B cell (primary cell): ENCODE results near the gene TGM3. TPM values are rescaled to one million over a fixed set of nuclear protein-coding genes. Genes with fewer than 3 reads are reported as not detected.

Experiments
- ATAC-seq: fragments of 200-7000 bp; cut with Tn5 transposase; one replicate; pipeline ENCODE4 v1.10.0; 2021; ENCODE audit warnings: low read depth, mild to moderate bottlenecking, moderate number of reproducible peaks, moderate library complexity
- CTCF ChIA-PET: fragments of 350-600 bp; sonication (Branson Sonifier 250); formaldehyde crosslinking; loops from one replicate; lab custom pipeline; 2021; ENCODE audit warnings: antibody characterized with exemption, inconsistent platforms; lab: Charles Lee
- POLR2A ChIA-PET: fragments of 350-600 bp; sonication (Branson Sonifier 250); formaldehyde crosslinking; loops from one replicate; lab custom pipeline; 2021; ENCODE audit warnings: antibody characterized with exemption; lab: Charles Lee
- DNase-seq: peaks from one replicate; pipeline ENCODE4 v3.0.0; 2013
- H2AFZ ChIP-seq: 2 replicates; pipeline ENCODE4 v1.6.1; 2012; ENCODE audit warnings: mild to moderate bottlenecking, low read depth, low read length; ENCODE audit not compliant: insufficient read depth, poor library complexity, severe bottlenecking
- H3K27ac ChIP-seq, 2 donors: 1 replicate in 1 of 2; 2 replicates in 1 of 2; pipeline ENCODE4 v1.5.1; 2012 to 2013; ENCODE audit warnings: low read length in 2 of 2, mild to moderate bottlenecking in 2 of 2, moderate library complexity in 1 of 2
- H3K27me3 ChIP-seq, 4 experiments: fragments of 200-600 bp in 1 of 4; sonication (generic) in 1 of 4; replicated peaks in 1 of 4; 1 replicate in 2 of 4; 2 replicates in 2 of 4; pipeline versions ENCODE4 v1.6.1 to v1.7.0; 2013 to 2016; ENCODE audit warnings: low read length in 3 of 4, mild to moderate bottlenecking in 2 of 4, mixed read lengths in 1 of 4, moderate library complexity in 1 of 4; ENCODE audit not compliant: insufficient read depth in 4 of 4, control insufficient read depth in 3 of 4; ENCODE audit errors: control extremely low read depth in 1 of 4
- H3K36me3 ChIP-seq, 2 experiments: replicated peaks in 1 of 2; 1 replicate in 1 of 2; 2 replicates in 1 of 2; pipeline versions ENCODE4 v1.6.1 to v1.7.1; 2013; ENCODE audit warnings: low read length in 1 of 2; ENCODE audit not compliant: insufficient read depth in 2 of 2, control insufficient read depth in 1 of 2; ENCODE audit errors: control extremely low read depth in 1 of 2, extremely low read depth in 1 of 2
- H3K4me1 ChIP-seq, 2 donors: fragments of 200-600 bp in 1 of 2; sonication (generic) in 1 of 2; 1 replicate in 1 of 2; 2 replicates in 1 of 2; pipeline versions ENCODE4 v1.5.1 to v1.6.1; 2013 to 2017; ENCODE audit warnings: low read length in 2 of 2; ENCODE audit not compliant: control insufficient read depth in 2 of 2, insufficient read depth in 2 of 2
- H3K4me2 ChIP-seq: replicated peaks from 2 replicates; pipeline ENCODE3; 2012; ENCODE audit warnings: mild to moderate bottlenecking, low read depth, low read length; ENCODE audit not compliant: poor library complexity, severe bottlenecking
- H3K4me3 ChIP-seq, 5 experiments: fragments of 200-600 bp in 1 of 5; sonication (generic) in 1 of 5; 1 replicate in 3 of 5; 2 replicates in 2 of 5; pipeline versions ENCODE4 v1.5.1 to v1.7.0; 2011 to 2016; ENCODE audit warnings: low read length in 4 of 5, mild to moderate bottlenecking in 4 of 5, low read depth in 2 of 5, control low read depth in 1 of 5, moderate library complexity in 1 of 5; ENCODE audit not compliant: insufficient read depth in 1 of 5; ENCODE audit errors: control extremely low read depth in 1 of 5, extremely low read depth in 1 of 5
- H3K79me2 ChIP-seq: fragments of 200-600 bp; sonication (generic); one replicate; pipeline ENCODE4 v1.6.0; 2016; ENCODE audit warnings: low read length; ENCODE audit not compliant: control insufficient read depth, insufficient read depth
- H3K9ac ChIP-seq: fragments of 200-600 bp; sonication (generic); 2 replicates; pipeline ENCODE4 v1.6.1; 2017; ENCODE audit warnings: mild to moderate bottlenecking, low read length, moderate library complexity
- H3K9me3 ChIP-seq, 3 donors: one replicate each; pipeline versions ENCODE4 v1.6.1 to v1.7.1; 2013; ENCODE audit warnings: low read length in 2 of 3; ENCODE audit not compliant: control insufficient read depth in 2 of 3, insufficient read depth in 1 of 3; ENCODE audit errors: control extremely low read depth in 1 of 3
- H4K20me1 ChIP-seq: 2 replicates; pipeline ENCODE4 v1.6.0; 2012; ENCODE audit warnings: mild to moderate bottlenecking, low read length; ENCODE audit not compliant: insufficient read depth, control insufficient read depth, poor library complexity, severe bottlenecking
- H3K27ac Mint-ChIP-seq: one replicate; pipeline ENCODE4 v1.8.0; 2021; ENCODE audit warnings: mixed read lengths
- H3K27me3 Mint-ChIP-seq: one replicate; pipeline ENCODE4 v1.8.0; 2021; ENCODE audit warnings: mixed read lengths
- H3K4me1 Mint-ChIP-seq: one replicate; pipeline ENCODE4 v1.8.0; 2021; ENCODE audit warnings: mixed read lengths
- H3K4me3 Mint-ChIP-seq: one replicate; pipeline ENCODE4 v1.8.0; 2021; ENCODE audit warnings: mixed read lengths
- H3K9me3 Mint-ChIP-seq: one replicate; pipeline ENCODE4 v1.8.0; 2022; ENCODE audit warnings: mixed read lengths; ENCODE audit not compliant: insufficient read depth
- EZH2 ChIP-seq: IDR thresholded peaks from 2 replicates; pipeline ENCODE4 v1.6.1; 2012; ENCODE audit warnings: borderline replicate concordance, low read depth, mild to moderate bottlenecking, moderate library complexity, low read length; ENCODE audit not compliant: insufficient read depth, poor library complexity, severe bottlenecking
- WGBS: methylation state at CpG from one replicate; pipeline ENCODE4 v1.1.5; 2013; ENCODE audit warnings: missing lambda C conversion rate; ENCODE audit not compliant: insufficient coverage; 5-methylcytosine and 5-hydroxymethylcytosine counted together
- intact Hi-C: fragments of 100-400 bp; cut with micrococcal nuclease; formaldehyde crosslinking; loops from one replicate; pipeline ENCODE4 v1.10.0; 2022
- polyA plus RNA-seq: library from polyadenylated mRNA; depleted of rRNA; stranded (reverse); fragments of >200 nt; gene quantifications from 2 replicates; pipeline ENCODE4 v1.2.3, GENCODE V29; 2012
- total RNA-seq, 2 donors: library from RNA; stranded (reverse); fragments of 120-200 nt in 1 of 2; gene quantifications; 1 replicate in 1 of 2; 2 replicates in 1 of 2; pipeline versions ENCODE4 v1.2.3 to v1.2.4, GENCODE V29; 2013 to 2022
- TF ChIP-seq, protein P1 (sequence below): fragments of 200-600 bp; IDR thresholded peaks from one replicate; pipeline ENCODE4 v1.8.0; 2022; ENCODE audit warnings: antibody characterized with exemption, mild to moderate bottlenecking

Gene TGM3
- total and polyA plus RNA-seq, 2 donors (not counting 1 experiment from before 2014, with no cell fraction given): not detected

DNA sequence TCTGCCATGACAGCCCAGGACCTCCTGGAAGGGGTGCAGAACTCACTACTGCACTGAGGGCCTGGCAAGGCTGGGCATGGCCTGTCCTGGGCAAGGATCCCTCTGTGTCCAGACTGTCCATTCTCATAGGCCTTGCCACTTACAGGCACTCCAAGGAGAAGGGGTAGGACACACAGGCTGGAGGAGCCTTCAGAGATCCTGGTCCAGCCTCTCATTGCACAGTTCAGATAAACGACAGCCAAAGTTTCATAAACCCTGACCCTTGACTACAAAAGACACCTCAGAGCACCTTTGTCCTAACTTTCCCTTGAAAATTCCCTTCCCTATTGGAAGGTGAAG lies 19.6 kb downstream of the TGM3 start:
- WGBS: no CpG with 5 or more reads among the region's 1 CpG
- POLR2A ChIA-PET: no interaction called here

GRCh38 chr20:2316847-2317495 lies 21.2 kb downstream of the TGM3 start:
- POLR2A ChIA-PET: no interaction called here
- WGBS: 92% methylated on average over 10 of the region's 14 CpGs
- Histone ChIP-seq H3K9me3 (peaks cover 0 to 6% (median 0%) of the 10 kb centered on the region in 3 donors), H3K36me3 (no peaks in the 10 kb centered on the region), H3K79me2 (no peaks in the 10 kb centered on the region), H3K27ac (no peak overlapping the region), H3K9ac (no peak overlapping the region), H4K20me1 (no peaks in the 10 kb centered on the region), H3K4me2 (no peak overlapping the region), H2AFZ (no peak overlapping the region), H3K27me3 (peaks cover 0 to 5% (median 0%) of the 10 kb centered on the region in 4 experiments), H3K4me3 (no peak overlapping the region), H3K4me1 (no peaks in the 10 kb centered on the region)
- Mint-ChIP-seq H3K4me3 (no peak overlapping the region), H3K27ac (no peak overlapping the region), H3K27me3 (peaks cover 5% of the 10 kb centered on the region), H3K9me3 (peaks cover 5% of the 10 kb centered on the region), H3K4me1 (no peaks in the 10 kb centered on the region)
- CTCF ChIA-PET: no interaction called here
- DNase-seq (no peak), ATAC-seq (no peak)
- intact Hi-C loops: no loop called here
- no peak for TF ChIP-seq EZH2
- TF ChIP-seq, protein P1, sequence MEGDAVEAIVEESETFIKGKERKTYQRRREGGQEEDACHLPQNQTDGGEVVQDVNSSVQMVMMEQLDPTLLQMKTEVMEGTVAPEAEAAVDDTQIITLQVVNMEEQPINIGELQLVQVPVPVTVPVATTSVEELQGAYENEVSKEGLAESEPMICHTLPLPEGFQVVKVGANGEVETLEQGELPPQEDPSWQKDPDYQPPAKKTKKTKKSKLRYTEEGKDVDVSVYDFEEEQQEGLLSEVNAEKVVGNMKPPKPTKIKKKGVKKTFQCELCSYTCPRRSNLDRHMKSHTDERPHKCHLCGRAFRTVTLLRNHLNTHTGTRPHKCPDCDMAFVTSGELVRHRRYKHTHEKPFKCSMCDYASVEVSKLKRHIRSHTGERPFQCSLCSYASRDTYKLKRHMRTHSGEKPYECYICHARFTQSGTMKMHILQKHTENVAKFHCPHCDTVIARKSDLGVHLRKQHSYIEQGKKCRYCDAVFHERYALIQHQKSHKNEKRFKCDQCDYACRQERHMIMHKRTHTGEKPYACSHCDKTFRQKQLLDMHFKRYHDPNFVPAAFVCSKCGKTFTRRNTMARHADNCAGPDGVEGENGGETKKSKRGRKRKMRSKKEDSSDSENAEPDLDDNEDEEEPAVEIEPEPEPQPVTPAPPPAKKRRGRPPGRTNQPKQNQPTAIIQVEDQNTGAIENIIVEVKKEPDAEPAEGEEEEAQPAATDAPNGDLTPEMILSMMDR: no peak

More for the DNA sequence above, 19.6 kb downstream of the TGM3 start:
- Histone ChIP-seq H2AFZ (no peak overlapping the region), H3K27me3 (peaks cover 0 to 5% (median 0%) of the 10 kb centered on the region in 4 experiments), H3K9me3 (peaks cover 0 to 6% (median 0%) of the 10 kb centered on the region in 3 donors), H3K4me1 (no peaks in the 10 kb centered on the region), H3K4me3 (no peak overlapping the region), H3K9ac (no peak overlapping the region), H3K36me3 (no peaks in the 10 kb centered on the region), H4K20me1 (no peaks in the 10 kb centered on the region), H3K27ac (no peak overlapping the region), H3K4me2 (no peak overlapping the region), H3K79me2 (no peaks in the 10 kb centered on the region)
- H3K27me3 Mint-ChIP-seq: peaks cover 5% of the 10 kb centered on the region
- ATAC-seq: no peak
- H3K27ac Mint-ChIP-seq: no peak overlapping the region
- peaks cover 5% of the 10 kb centered on the region for H3K9me3 Mint-ChIP-seq
- TF ChIP-seq, protein P1: no peak
- TF ChIP-seq EZH2: no peak
- H3K4me1 Mint-ChIP-seq: no peaks in the 10 kb centered on the region
- no peak overlapping the region for H3K4me3 Mint-ChIP-seq
- intact Hi-C loops: no loop called here
- CTCF ChIA-PET: no interaction called here
- DNase-seq: no peak
